ENCODE measurements around the gene PRKCZ. TPM values are rescaled to one million over a fixed set of nuclear protein-coding genes. Genes with fewer than 3 reads are reported as not detected.
"Not testable (repeated sequence)": the region's sequence is repeated elsewhere in the genome, so short reads cannot be mapped to it uniquely, and the experiment has no call there.

Gene PRKCZ
- total RNA-seq, 1 donor from 2014 or later, result 58.3 TPM

- DNase-seq, result no peak
Measured at GRCh38 chr1:2119886-2120285, 69.7 kb downstream of the PRKCZ start.

DNA sequence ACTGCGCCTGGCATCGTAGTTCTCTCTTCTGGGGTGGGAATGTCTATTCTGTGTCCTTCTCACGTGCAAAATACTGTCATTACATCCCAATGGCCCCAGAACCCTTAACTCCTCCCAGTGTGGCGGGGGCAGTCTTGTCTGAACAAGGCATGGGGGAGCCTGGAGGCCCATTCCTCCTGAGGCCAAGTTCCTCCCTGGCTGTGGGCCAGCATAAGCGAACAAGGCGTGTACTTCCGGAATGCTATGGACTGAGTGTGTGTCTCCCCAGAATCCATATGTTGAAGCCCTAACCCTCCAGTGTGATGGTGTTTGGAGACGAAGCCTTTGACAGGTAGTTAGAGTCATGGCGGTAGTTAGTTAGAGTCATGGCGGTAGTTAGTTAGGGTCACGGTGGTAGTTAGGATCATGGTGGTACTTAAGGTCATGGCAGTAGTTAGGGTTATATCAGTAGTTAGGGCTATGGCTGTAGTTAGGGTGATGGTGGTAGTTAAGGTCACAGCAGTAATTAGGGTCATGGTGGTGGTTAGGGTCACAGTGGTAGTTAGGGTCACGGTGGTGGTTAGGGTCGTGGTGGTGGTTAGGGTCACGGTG is 71.0 kb downstream of the PRKCZ start:
- no peak for DNase-seq

- not testable (repeated sequence) for DNase-seq
Measured at GRCh38 chr1:2121794-2122193, 71.6 kb downstream of the PRKCZ start.

DNA sequence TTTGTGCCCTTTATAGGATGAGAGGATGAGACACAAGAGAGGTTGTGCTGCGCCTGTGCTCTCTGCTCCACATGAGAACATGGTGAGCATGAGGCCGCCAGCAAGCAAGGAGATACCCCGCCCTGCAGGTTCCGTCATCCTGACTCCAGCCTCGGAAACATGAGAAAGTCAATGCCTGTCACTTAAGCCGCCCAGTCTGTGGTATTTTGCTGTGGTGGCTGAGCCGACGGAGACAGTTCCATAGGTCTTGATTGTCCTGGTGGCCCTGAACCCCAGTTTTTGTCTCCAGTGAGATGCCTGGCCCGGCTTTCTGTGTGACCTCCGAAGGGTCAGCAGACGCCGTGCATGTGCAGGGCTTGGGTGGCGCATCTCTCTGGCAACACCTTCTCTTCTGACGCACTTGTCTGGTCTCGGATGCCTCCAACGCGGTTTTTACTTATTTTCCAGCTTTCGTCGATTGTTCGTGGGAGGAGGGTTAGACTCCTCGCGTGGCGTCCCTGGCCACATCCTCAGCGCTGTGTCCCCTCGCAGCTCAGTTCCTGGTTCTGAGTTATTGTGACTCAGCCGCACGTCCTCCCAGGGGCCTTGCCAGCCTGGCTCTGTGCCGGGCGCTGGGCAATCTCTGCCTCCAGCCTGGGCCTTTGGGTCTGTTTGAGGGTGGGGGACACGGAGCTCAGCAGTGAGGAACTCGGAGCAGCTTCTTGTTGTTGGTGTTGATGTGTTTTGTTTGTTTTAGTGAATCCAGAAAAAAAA is 74.4 kb downstream of the PRKCZ start:
- peak; percentile 63 for DNase-seq

GRCh38 chr1:2125350-2126211 is 75.4 kb downstream of the PRKCZ start:
- no peak for DNase-seq

DNA sequence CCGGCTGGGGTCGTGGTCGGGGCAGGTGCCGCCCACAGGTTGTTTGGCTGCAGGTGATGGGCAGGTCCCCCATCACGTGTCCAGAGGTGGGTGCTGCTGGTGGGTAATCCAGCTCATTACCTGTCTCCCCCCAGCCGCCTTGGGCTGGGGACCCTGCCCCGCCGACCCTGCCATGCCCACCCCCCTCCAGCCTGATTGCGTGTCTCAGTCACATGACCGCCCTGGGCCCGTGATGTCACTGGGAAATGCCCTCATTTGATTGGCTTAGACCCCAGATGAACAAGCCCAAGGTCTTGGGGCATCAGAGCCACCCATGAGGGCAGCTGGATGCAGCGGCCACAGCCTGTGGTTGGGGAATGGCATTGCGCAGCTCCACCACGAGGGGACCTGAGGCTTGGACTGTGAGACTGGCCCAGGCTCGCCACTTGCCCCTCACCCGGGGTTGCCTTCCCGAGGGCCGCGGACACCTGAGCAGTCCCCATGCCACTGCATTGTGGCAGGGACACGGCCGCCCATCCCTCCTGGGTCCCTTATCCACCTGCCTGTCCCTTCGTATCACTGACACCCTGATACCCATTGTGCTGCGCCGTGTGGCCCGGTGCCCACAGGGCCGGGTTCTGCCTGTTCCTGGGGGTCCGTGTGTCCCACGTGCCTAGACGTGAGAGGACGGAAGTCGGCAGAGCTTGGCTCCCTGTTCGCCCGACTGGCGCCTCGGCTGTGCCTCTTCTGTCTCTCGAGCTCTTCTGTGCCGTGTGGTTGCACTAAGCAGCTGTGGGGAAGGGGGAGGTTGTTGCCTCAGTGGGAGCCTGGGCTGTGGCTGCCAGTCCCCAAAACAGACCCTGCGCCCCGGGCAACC is 76.3 kb downstream of the PRKCZ start:
- DNase-seq, result no peak

GRCh38 chr1:2127187-2128145 is 77.3 kb downstream of the PRKCZ start:
- no peak for DNase-seq

GRCh38 chr1:2128189-2128901 is 78.1 kb downstream of the PRKCZ start:
- no peak for DNase-seq

DNA sequence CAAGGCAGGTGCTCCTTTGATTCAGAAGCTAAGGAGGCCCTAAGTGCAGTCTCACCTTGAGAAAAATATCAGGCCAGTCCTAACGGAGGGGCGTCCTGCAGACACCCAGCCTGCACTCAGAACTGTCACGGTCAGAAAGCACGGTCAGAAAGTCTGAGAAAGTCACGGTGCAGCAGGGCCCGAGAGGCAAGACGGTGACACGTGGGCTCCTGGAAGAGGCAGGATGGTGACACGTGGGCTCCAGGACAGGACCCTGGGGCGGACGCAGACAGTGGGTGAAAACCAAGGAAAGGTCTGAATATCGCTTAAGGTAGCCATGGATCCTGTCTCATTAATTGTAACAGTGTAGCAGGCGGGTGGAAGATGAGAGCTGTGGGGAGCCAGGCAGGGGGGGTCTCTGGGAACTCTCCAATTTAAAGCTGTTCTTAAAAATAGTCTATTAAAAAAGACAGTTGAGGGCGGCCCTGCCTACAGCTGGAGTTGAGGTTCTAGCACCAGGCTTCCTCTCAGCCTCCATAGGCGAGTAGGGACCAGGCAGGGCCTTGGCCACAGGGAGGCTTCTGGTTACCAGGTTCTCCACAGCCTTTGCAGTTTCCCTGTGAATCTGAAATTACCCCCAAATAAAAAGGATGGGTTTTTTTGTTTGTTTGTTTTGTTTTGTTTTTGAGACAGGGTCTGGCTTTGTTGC is 79.2 kb downstream of the PRKCZ start:
- DNase-seq, result no peak

GRCh38 chr1:2130156-2130555 is 79.9 kb downstream of the PRKCZ start:
- DNase-seq, result no peak

DNA sequence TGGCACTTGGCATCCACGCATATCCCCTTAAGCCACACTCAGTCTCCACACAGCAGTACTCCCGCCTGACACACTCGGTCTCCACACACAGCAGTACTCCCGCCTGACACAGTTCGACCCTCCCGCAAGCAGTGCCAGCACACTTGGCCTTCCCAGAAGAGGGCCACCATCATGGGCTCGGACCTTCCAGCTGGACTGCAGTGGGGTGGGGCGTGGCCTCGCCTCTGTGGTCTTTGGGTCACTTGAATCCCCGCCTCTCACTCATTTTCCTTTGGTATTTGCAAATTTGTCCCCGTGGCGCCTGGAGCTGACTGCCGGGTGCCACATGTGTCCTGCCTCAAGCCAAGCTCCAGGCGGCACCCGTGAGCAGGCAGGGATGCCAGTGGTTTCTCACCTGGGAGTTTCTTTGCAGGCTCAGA is 80.7 kb downstream of the PRKCZ start:
- DNase-seq, result no peak

DNA sequence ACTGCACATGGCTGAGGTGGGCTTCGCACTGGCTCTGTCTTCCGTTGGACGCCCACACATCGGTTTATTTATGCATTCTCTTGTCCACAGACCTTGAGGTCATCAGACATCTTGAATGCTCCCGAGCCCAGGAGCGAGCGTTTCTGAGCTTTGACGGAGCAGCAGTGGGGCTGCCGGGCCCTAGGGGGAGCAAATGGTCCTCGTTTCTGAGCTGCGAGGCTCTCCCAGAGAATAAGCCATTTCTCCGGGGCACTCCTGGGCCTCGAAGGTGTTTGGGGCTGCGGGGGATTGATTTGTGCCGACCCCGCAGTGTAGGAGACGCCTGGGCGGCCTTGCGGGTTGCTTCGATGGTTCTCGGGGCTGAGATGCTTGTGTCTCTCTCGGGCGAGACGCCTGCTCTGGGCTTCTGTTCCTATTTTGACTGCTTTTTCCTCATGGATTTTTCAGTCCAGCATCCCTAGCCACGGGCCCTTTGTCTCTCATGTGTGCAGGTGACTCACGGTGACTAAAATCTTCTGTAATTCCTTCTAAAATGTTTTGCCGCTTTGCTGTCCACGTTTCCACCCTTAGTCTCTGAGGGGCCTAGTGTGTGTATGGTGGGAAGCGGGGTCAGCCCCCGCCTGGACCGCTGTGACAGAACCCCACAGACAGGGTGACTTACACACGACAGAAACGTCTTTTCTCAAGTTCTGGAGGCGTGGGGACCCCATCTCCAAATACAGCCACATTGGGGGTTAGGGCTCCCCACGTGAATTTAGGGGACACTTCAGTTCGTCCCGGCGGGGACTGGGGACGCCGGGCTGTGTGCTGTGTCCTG is 82.2 kb downstream of the PRKCZ start:
- no peak for DNase-seq

DNA sequence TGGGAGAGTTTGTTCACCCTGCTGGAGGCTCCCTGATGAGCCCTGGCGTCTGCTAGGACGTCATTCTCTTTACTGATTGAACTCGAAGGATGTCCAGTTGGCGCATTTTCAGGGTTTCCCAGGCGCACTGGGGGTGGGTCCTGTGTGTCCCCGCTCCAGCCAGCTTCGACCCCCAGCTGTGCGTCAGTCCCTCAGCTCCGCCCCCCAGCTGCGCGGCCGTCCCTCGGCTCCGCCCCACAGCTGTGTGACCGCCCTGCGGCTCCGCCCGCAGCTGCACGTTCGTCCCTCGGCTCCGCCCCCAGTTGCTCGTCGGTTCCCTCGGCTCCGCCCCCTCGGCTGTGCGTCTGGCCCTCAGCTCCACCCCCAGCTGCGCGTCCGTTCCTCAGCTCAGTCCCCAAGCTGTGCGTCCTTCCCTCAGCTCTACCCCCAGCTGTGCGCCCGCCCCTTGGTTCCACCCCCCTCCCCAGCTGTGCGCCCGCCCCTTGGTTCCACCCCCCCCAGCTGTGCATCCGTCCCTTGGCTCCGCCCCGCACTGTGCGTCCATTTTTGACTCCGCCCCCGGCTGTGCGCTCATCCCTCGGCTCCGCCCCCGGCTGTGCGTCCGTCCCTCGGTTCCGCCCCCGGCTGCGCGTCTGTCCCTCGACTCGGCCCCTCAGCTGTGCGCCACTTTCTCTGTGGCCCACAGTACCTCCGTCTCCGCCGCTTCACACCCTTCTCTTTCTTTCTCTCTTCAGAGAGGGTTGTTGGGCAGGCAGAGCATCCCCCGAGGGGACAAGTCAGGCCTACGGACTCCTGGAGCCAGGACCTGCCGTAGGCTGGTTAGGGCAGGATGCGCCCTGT is 83.0 kb downstream of the PRKCZ start:
- DNase-seq, result peak; percentile 94

DNA sequence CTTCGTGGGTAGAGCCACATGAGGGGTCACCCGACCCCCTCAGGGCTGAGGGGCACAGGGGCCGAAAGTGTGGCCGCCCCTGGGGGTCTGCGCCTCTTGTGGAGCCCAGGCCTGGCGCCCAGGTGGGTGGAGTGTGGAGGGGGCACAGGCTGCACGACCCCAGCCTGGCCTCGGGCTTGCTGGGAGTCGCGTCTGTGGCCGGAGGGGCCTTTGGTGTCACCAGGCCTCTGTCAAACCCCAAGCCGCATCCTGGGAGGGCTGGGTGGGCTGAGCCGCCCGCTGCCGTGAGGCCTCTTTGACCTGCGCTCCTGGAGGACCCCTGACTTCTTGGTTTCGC is 83.6 kb downstream of the PRKCZ start:
- DNase-seq, result no peak

DNA sequence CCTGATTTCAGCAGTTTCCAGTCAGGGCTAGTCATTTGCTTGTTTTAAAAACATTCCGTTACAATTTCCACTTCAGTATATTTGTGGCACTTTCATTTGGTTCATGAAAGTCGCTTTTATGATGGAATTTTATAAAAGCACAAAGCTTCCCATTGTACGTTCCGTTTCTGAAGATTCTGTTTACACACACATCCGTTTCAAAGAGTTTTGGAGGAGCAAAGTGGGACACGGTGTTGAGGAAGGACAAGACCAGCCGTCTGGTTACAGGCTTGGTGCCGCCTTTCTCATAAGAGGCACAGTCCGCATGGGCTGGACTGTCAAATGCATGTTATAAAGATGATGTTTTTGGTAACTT is 84.0 kb downstream of the PRKCZ start:
- no peak for DNase-seq

GRCh38 chr1:2134621-2135307 is 84.6 kb downstream of the PRKCZ start:
- no peak for DNase-seq

GRCh38 chr1:2135441-2135841 is 85.2 kb downstream of the PRKCZ start:
- no peak for DNase-seq
